Fibroblast of skin of right quadriceps (primary cell): ENCODE measurements around the gene ACVRL1.

Source experiments
- DNase-seq: peaks from one replicate; pipeline ENCODE4 v3.0.0-alpha.2; 2013

The ACVRL1 gene

DNA sequence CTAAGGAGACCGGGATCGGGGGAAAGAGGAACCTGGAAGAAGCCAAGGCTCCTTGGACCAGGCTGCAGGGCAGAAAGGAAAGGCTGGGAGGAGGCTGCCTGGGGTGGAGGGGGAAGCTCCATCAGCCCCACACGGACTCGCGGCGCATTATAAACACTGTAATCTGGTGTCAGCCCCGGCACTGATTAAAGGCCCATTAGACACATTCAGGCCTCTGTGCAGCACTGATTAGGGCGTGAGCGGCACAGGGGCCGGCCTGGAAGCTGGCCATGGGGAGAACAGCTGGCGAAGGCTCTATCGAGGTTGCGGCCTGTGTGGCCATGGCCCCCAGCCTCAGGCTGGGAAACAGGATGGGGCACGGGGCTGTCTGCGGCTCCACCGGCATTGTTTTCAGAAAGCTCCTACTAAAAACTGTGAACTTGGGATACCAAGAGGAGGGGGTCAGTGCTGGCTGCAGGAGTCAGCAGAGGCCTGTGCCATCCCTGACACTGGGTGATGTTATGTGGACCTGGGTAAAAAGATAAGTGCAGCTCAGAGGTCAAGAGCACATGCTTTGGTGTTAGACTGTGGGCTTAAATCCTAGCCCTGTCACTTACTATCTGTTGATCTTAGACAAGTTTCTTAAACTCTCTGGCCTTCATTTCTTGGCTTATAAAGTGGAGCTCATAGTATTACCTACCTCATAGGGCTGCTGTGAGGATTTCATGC is 10.6 kb downstream of the ACVRL1 start:
- DNase-seq: no peak

DNA sequence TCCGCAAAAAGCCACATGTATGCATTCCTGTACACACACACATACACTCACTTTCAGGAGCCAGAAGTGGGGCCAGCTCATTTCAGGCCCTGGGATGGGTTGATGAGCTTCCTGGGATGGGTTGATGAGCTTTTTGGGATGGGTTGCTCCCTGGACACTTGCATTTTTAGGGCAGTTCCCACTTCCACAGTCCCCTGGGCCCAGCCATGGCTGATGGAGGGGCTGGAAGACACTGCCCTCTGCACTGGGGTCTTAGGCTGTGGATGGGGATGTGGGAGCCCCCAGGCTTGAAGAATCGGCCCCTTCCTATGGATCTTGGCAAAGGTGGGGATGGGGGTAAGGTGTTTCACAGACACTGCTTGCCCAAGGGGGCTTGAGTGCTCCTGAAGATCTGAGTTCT is 12.7 kb downstream of the ACVRL1 start:
- DNase-seq: no peak

DNA sequence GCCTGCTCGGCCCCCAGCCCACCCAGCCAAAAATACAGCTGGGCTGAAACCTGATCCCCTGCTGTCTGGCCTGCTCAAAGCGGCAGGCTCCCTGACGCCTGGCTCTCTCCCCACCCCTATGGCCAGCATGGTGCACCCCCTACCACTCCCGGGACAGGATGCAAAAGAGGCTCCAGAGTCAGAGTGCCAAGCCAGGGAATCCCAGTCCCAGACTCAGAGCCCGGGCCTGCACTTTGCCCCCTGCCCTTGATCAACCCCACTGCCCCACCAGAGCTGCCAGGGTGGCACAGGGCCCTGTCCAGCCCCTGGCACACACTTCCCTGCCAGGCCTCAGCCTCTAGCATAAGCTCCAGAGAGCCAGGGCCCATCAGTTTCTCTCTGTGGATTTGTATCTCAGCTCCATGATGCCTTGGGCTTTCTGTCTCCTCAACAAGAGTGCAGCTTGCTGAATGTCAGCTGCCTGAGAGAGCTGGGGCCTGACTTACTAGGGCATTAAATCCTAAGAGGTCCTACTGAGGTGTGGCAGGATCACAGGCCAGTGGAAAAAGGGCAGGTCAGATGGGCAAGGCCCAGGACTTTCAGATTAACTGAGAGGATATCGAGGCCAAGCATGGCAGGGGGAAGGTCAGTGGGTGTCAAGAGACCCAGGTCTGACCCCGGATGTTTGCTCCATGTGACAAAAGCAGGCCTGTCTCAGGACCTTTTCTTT is 13.9 kb downstream of the ACVRL1 start:
- no peak for DNase-seq

DNA sequence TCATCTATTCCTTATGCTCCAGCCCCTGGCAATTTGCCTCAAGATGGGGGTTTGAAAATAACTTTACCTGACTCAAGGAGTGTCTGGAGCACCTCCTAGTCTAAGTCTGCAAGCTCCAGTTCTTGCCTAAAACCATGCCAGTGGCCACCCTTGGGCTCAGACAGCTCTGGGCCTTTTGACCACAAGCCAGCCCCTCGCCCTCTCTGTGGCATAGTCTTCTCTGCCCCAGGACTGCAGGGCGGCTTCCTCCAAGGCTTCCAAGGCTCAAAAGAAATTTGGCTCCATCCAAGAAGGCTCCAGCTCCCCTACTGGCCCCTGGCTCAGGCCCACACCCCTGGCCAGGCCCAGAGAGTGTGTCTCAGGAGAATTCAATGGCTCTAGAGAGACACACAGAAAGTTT is 14.8 kb downstream of the ACVRL1 start:
- DNase-seq: no peak

DNA sequence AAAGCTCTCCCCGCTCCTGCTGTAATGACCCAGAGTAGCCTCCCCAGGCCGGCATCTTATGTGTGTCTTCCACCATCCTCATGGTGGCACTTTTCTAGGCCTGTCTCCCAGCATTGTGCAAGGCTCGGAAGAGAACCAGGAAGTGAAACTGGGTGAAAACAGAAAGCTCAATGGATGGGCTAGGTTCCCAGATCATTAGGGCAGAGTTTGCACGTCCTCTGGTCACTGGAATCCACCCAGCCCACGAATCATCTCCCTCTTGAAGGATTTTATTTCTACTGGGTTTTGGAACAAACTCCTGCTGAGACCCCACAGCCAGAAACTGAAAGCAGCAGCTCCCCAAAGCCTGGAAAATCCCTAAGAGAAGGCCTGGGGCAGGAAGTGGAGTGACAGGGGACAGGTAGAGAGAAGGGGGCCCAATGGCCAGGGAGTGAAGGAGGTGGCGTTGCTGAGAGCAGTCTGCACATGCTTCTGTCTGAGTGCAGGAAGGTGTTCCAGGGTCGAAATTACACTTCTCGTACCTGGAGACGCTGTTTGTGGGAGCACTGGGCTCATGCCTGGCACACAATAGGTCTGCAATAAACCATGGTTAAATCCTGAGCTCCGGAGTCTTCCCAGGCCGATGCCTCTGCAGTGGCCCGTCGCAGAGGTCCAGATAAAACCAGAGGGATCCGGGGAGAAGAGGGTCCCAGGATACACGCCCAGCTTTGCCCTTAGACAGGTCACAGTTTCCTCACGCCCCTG is 15.6 kb downstream of the ACVRL1 start:
- DNase-seq: peak; percentile 73

DNA sequence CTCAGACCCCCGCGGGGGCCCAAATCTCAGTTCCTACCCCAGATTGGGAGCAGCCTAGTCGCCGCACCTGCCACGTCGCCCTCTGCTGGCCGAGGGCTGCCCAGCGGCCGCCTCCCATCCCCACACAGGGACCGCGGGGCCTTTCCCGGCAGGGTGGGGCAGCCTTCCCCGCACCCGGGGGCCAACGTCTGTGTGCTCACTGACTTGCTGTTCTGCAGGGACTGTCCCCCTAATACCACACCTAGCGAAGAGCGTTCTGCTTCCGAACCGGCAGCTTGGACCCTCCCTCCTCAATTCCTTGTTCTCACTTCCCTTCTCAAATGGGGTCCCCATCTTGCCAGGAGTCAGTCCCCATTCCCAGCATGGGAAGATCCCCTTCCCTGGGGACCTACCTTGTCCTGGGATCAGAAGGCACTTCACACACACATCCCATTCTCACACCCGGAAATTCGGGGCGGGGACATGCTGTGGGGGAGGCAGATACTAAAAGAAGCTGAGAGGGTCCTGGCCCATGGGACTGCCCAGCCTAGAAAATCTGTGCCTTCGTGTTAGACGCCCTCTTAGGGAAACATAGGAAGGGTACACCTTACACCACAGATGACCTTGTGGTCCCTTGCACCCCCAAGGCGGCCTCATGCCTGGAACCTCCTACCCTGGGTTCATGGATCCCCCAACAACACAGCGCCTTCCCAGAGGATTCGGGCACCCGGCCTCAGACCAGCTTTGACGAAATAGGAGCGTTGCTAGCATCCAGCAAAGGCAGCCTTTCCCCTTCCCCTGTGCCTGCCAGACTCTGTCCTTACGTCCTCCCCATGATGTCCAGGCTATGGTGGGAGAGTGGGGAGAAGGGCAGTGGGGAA is 16.4 kb downstream of the ACVRL1 start:
- peak; percentile 22 for DNase-seq

DNA sequence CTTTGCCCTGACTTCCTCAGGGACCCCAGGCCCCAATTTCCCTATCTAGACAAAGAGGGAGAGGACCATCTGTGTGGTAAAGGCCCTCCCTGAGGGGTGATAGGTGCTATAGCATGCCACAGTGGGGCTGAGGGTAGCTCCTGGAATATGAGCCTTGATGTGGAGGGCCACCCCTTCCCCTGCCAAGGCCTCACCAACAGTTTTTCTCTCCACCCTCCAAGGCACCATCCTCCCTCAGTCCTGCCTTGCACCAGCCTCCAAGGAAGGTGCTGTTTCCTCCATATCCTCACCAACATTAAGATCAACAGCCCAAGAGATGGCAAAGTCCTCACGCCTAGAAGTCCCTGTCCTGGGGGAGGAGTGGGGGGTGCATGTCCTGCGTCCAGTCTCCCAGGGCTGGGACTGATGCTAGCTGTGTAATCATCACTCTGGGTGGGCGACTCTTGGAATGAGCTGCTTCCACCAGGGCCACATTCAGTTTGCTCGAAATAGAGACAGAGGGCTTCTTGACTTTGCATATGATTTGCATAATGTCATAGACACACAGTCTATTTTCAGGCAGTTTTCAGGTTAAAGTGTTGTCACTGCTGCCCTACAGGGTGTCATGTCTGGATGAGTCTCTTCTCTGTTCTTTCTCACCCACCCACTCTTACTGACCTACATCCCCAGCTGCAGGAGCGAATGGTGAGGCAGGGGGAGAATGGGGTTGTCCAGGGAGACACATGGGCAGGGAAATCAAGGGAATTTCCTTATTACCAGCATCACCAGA is 17.4 kb downstream of the ACVRL1 start:
- DNase-seq: no peak

DNA sequence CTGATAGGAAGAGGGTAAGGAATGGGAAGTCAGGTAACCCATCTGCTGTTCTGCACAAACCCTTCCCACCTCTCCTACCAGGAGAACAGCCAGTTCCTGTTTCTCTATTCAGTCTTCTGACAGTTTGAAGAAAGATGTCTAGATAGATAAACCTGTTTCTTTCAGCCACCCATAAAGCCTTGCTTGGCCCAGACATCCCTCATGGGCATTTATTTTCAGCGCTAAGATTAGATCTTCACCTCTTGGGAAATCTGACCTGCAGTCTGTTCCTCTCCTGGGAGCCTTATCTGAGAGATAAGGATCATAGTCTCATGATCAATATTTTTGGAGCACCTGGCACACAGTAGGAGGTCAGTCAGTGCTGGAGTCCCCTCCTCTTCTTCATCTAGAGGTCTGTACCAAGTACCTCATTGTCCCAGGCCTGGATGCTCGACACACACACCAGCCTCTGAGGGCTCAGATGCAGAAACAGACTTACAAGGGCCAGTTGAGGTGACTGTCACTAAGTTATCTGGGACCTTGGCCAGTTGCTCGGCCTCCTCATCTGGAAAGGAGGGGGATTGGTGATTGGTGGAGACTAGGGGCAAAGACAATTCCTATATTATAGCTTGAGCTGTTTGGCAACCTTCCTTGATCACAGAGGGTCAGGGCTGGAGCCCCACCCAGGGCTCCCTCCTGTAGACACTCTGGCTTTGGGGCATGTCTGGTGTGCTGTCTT is 18.2 kb downstream of the ACVRL1 start:
- no peak for DNase-seq

DNA sequence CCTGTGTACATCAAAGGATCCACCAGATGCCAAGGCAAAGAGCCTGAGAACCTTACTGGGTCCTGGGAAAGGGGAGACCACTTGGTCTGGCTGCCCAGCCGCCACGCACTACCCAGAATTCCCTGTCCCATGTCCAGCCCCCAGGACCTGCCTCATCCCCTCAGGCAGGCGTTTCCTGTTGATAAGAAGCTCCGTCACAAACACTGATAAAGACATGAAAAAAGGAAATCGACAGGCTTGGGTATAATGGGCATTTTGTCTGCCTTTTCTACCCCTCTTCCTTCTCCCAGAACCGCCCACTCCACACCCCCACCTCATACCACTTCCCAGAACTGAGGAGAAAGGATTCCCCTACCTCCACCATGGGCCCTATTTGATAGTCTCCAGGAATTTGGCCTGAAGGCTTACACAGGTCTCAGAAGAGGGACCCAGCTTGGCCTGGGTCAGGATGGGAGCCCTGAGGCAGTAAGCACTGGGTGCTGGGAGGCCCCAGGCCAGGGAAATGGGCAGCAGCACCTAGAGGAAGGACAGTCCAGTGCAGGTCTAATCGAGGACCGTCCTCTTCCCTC is 18.8 kb downstream of the ACVRL1 start:
- DNase-seq: no peak

DNA sequence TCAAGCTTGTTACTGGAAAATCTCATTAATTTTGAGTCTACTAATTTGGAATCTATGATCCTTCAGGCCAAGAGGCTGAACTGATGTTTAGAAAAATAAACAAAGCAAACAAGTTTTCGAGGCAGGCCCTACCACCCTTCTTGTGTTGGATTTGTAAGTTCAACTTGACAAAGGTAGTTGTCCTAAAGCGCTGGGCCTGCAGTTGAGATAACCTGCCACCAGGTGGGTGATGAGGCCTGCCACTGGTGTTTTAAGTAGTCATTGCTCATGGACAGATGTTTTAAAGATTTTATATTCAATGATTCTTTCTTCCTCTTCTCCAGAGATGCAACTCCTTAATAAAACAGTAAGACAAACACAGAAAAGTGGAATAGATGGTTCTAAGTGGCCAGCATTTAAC is 19.4 kb downstream of the ACVRL1 start:
- peak; percentile 23 for DNase-seq

DNA sequence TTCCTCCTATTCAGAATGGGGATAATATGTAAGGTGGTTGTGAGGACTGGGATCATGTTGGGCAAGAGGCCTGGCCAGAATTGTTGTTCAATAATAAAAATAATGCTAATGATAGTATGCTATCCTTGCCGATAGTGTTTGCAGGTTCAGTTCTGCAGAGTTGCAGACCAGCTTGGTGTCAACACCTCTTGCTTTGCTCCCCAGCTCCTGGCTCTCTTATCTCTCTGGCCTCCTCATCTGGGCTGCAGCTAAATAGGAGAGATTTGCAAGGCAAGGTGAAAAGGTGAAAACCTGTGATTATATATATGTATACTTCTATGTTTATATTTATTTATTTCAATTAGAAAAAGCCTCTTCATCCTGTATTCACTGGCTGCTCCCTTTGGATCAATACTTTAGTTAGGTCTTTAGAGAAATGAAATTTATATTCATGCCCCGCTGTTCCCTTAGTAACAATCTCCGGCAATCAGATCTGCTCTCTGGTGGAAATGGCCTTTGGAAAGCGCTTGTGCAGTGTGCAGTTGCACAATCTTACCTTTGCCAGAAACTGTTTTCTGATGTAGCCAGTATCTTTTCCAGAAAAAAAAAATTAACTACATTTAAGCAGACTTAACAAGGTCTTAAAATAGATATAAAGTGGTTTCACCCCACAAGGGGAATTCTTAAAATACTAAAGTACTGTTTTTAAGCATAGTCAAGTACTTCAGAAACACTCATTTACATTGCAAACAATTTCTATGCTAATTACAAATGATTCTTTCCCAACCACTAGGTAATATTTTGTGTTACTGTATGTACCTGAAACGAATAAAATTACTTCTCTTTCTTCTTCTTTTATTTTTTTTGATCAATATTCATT is 25.1 kb downstream of the ACVRL1 start:
- DNase-seq: no peak

DNA sequence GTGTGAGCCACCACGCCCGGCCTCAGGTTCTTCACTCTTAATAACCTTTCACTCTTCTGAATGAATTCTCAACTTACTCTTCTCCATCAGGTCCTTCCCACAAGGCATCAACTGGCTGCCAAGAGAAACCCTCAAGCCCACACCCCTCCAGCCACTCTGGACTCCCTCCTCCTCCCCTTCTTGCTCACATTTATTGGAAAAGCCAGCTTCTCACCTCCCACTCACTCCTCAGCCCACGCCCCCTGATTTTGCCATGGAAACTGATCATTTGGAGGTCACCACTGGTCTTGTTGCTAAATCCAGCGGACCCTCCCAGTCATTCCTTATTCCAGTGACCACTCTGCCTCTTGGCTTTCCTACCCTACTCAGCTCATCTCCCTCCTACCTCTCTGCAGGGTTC is 26.8 kb downstream of the ACVRL1 start:
- DNase-seq: no peak

DNA sequence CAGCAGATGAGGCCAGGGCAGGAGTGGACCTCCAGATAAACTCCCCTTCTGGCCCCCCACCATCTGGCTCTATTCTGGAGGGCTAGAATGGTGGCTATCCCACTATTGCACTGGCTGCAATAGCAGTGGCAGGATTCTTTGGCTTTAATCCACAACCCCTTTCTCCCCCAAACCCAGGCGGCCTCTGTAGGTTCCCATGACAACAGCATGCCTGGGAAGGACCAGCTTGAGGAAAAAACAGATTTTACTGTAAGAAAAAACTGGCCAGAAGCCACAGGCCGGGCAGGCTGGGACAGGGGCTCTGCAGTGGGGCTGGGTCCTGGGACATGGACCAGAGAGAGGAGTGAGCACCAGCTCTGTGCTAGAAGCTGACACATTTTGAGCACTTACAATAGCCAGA is 30.6 kb downstream of the ACVRL1 start:
- no peak for DNase-seq

DNA sequence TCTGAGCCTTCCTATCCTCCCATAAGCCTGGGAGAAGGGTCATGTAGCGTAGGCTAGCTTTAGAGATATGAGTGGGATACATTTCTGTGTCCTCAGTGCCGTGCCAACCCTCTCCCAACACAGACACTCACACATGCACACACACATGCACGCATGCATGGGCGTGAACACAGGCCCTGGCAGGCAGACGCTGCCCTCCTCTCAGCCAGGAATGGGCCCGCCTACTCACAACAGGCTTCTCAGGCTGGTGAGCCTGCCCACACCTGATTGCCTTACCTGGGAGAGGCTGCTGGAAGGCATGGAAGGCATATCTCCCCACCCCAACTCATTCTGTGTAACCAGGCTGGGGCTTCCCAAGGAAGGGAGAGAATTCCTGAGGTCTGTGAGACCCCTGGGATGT is 31.4 kb downstream of the ACVRL1 start:
- no peak for DNase-seq

DNA sequence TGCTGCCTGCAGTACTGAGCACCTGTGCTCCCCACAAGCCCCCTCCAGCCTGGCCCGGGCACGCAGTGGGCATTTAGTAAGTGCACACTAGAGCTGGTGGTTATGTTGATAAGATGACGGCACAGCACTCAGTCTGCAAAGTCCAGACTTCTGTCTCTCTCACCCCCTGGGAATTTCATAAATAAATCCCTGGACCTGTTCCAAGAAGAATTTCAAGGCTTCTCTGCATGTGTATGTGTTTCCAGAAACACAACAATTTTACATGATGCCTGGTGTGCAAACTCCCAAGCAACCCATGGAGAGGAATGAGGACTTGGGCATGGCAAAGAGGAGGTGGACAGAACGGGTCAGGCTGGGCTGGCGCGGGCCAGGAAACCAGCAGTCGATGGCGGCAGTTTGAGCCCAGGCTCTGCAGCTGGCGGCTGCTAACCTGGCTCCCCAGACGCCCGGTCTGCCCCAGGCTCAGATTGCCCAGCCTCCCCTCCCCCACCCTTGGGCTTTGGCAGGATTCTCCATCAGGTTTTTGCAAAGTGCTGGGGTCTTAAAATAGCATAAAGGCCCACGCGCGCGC is 33.8 kb downstream of the ACVRL1 start:
- peak; percentile 56 for DNase-seq

DNA sequence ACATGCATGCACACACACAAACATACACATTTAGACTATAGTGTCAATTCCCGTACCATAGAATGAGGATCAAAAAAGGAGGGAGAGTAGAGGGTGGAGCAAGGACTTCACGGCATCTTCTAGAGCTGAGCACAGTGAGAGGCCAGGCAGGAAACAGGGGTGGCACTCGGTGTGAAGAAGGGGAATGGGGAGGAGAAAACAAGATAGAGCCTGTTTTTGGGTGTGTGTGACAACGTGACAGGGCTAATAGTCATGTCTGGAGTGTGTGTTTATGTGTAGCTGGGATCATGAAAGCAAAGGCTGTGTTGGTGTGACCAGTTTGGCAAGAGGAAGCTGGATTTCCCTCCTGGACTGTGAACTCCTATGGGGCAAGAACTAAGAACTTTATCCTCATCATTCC is 34.3 kb downstream of the ACVRL1 start:
- no peak for DNase-seq

DNA sequence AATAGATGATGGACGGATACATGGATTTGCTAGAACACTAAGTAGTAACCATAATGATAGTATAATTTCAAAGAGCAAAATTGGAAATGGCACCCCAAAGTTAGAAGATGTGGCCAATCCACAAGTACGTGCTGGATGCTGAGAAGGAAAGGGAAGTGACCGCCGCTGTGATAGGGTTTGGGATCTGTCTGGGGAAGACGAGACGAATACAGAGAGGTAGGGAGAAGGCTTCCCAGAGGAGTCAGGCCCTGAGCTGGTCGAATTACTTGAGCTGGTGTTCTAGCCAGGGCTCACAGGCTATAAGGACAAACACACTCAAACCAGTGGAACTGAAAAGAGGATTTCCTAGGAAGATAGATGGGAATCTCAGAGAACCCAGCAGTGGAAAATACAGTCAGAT is 34.8 kb downstream of the ACVRL1 start:
- no peak for DNase-seq

DNA sequence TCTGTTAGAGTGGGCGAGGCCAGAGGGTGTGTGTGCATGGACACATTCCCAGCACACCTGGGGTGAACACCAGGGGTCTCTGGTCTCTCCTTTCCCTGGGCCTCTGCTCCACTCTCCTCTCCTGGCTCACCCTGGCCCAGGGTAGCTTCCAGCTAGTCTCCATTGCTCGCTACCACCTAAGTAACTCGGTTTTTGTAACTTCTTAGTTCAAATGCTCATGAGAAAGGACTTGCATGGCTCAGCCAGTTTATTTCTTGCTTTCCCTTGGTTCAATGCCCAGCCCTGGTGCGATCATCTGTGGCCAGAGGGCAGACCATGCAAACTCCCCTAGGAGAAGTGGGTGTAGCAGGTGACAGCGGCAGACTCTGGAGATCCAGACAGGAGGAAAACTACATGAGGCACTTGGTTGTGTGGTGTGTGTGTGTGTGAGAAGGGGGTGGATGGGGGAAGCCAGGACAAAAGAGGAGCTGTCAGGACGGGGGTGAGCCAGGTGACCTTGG is 35.2 kb downstream of the ACVRL1 start:
- no peak for DNase-seq

DNA sequence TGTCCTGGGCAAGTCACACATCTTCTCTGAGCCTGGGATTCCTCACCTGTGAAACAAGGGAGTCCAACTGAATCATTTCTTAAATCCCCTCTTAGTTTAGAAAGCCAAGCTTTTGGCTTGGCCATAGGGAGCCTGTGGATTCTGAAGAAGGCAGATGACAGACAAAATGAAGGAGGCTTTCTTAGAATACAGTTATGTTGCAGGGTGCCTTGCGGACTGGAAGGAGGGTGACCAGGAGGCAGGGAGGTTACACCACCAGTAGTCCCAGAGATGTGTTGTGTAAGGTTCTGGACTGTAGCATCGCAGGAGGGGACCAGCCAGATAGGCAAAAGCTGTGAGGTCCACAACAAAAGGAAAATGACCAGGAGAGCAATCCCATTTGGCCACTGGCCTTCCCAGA is 36.0 kb downstream of the ACVRL1 start:
- no peak for DNase-seq
